ENCODE measurements around the gene MAP7D1. TPM values are rescaled to one million over a fixed set of nuclear protein-coding genes. Genes with fewer than 3 reads are reported as not detected.

Gene MAP7D1
- total and polyA plus RNA-seq, 2 donors from 2014 or later, result 47.5 to 78.7 TPM

GRCh38 chr1:36135330-36135667 lies 20.7 kb upstream of the MAP7D1 start:
- H3K4me3 ChIP-seq (ENCODE audit: low read length in 3 of 3), result no peak overlapping the region
- FAIRE-seq (no peak), DNase-seq (no peak)
- no peaks in the 10 kb centered on the region for H3K27me3 ChIP-seq (ENCODE audit: control insufficient read depth, insufficient read depth, low read length)
- no peak overlapping the region for H3K9ac ChIP-seq (ENCODE audit: low read length in 3 of 3)
- TF ChIP-seq CTCF (IDR thresholded peaks at IDR 0.05; ENCODE audit: borderline replicate concordance, extremely low read depth, insufficient read depth), result no peak
- H3K27ac ChIP-seq (ENCODE audit: low read depth in 2 of 2, low read length in 2 of 2), result no peak overlapping the region
- H3K4me1 ChIP-seq (ENCODE audit: control insufficient read depth in 2 of 3, insufficient read depth in 2 of 3, low read depth in 1 of 3, low read length in 3 of 3), result peaks cover 0 to 4% (median 4%) of the 10 kb centered on the region in 3 donors
- intact Hi-C loops (cut with DNase I), result no loop called here
- H3K9me3 ChIP-seq (ENCODE audit: control insufficient read depth in 2 of 3, insufficient read depth in 1 of 3, low read length in 3 of 3), result no peaks in the 10 kb centered on the region
- H3K36me3 ChIP-seq (ENCODE audit: control insufficient read depth in 2 of 3, insufficient read depth in 3 of 3, low read length in 3 of 3), result peaks cover 0 to 27% (median 19%) of the 10 kb centered on the region in 3 donors

GRCh38 chr1:36135796-36136195 lies 20.2 kb upstream of the MAP7D1 start:
- Histone ChIP-seq H3K27me3 (ENCODE audit: control insufficient read depth, insufficient read depth, low read length) (no peaks in the 10 kb centered on the region), H3K4me3 (ENCODE audit: low read length in 3 of 3) (no peak overlapping the region), H3K9me3 (ENCODE audit: control insufficient read depth in 2 of 3, insufficient read depth in 1 of 3, low read length in 3 of 3) (no peaks in the 10 kb centered on the region), H3K9ac (ENCODE audit: low read length in 3 of 3) (no peak overlapping the region), H3K4me1 (ENCODE audit: control insufficient read depth in 2 of 3, insufficient read depth in 2 of 3, low read depth in 1 of 3, low read length in 3 of 3) (peaks cover 0 to 6% (median 6%) of the 10 kb centered on the region in 3 donors), H3K27ac (ENCODE audit: low read depth in 2 of 2, low read length in 2 of 2) (no peak overlapping the region), H3K36me3 (ENCODE audit: control insufficient read depth in 2 of 3, insufficient read depth in 3 of 3, low read length in 3 of 3) (peaks cover 0 to 27% (median 19%) of the 10 kb centered on the region in 3 donors)
- intact Hi-C loops (cut with DNase I), result no loop called here
- FAIRE-seq (no peak), DNase-seq (no peak)
- no peak for TF ChIP-seq CTCF (IDR thresholded peaks at IDR 0.05; ENCODE audit: borderline replicate concordance, extremely low read depth, insufficient read depth)

- intact Hi-C loops (cut with DNase I), result no loop called here
- H3K9me3 ChIP-seq (ENCODE audit: control insufficient read depth in 2 of 3, insufficient read depth in 1 of 3, low read length in 3 of 3), result no peaks in the 10 kb centered on the region
- TF ChIP-seq CTCF (IDR thresholded peaks at IDR 0.05; ENCODE audit: borderline replicate concordance, extremely low read depth, insufficient read depth), result no peak
- no peak overlapping the region for H3K27ac ChIP-seq (ENCODE audit: low read depth in 2 of 2, low read length in 2 of 2)
- FAIRE-seq (no peak), DNase-seq (no peak)
- no peaks in the 10 kb centered on the region for H3K27me3 ChIP-seq (ENCODE audit: control insufficient read depth, insufficient read depth, low read length)
- H3K4me1 ChIP-seq (ENCODE audit: control insufficient read depth in 2 of 3, insufficient read depth in 2 of 3, low read depth in 1 of 3, low read length in 3 of 3), result peaks cover 0 to 6% (median 6%) of the 10 kb centered on the region in 3 donors
- H3K36me3 ChIP-seq (ENCODE audit: control insufficient read depth in 2 of 3, insufficient read depth in 3 of 3, low read length in 3 of 3), result peaks cover 0 to 27% (median 19%) of the 10 kb centered on the region in 3 donors
- H3K9ac ChIP-seq (ENCODE audit: low read length in 3 of 3), result no peak overlapping the region
- H3K4me3 ChIP-seq (ENCODE audit: low read length in 3 of 3), result no peak overlapping the region
Observed at GRCh38 chr1:36136535-36136934, 19.4 kb upstream of the MAP7D1 start.

- DNase-seq, result no peak
- intact Hi-C loops (cut with DNase I), result no loop called here
- no peak overlapping the region for H3K27ac ChIP-seq (ENCODE audit: low read depth in 2 of 2, low read length in 2 of 2)
- H3K36me3 ChIP-seq (ENCODE audit: control insufficient read depth in 2 of 3, insufficient read depth in 3 of 3, low read length in 3 of 3), result peaks cover 0 to 27% (median 19%) of the 10 kb centered on the region in 3 donors
- H3K4me1 ChIP-seq (ENCODE audit: control insufficient read depth in 2 of 3, insufficient read depth in 2 of 3, low read depth in 1 of 3, low read length in 3 of 3), result peaks cover 0 to 6% (median 6%) of the 10 kb centered on the region in 3 donors
- no peak overlapping the region for H3K4me3 ChIP-seq (ENCODE audit: low read length in 3 of 3)
- H3K9me3 ChIP-seq (ENCODE audit: control insufficient read depth in 2 of 3, insufficient read depth in 1 of 3, low read length in 3 of 3), result no peaks in the 10 kb centered on the region
- TF ChIP-seq CTCF (IDR thresholded peaks at IDR 0.05; ENCODE audit: borderline replicate concordance, extremely low read depth, insufficient read depth), result no peak
- FAIRE-seq, result no peak
- no peak overlapping the region for H3K9ac ChIP-seq (ENCODE audit: low read length in 3 of 3)
- no peaks in the 10 kb centered on the region for H3K27me3 ChIP-seq (ENCODE audit: control insufficient read depth, insufficient read depth, low read length)
Observed at GRCh38 chr1:36137226-36137625, 18.7 kb upstream of the MAP7D1 start.
